Hepatocyte (in vitro differentiated cells): ENCODE measurements around the gene OR10K1.

Source experiments
- EZH2 ChIP-seq: fragments of 200-600 bp; sonication (generic); IDR thresholded peaks from 2 replicates; pipeline ENCODE4 v1.6.1; 2016; ENCODE audit warnings: antibody characterized with exemption, mild to moderate bottlenecking, borderline replicate concordance
- TF ChIP-seq, protein P1 (sequence below): fragments of 200-600 bp; sonication (generic); IDR thresholded peaks from 2 replicates; pipeline ENCODE4 v1.5.1; 2016; ENCODE audit warnings: antibody characterized with exemption, mild to moderate bottlenecking; ENCODE audit not compliant: poor library complexity

DNA sequence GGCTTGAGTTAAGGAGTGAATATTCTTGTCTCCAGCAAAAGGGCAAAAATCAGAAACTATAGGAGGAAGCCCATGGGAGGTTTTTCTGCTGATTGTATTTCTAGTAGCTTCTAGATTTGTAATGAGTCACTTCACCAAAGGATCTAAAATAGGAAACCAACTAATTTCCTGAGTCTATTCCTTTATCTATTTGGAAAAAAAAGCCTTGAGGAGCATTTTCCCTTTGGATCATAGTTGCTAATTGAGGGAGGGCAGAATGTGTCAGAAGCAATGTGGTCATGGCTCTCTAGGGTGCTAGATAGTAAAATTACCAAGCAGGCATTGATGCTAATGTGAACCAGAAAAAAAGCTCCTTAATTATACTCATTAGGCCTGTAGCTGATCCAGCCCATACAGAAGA, 10.3 kb downstream of the OR10K1 start, which contains the start of gene OR10R2:
- TF ChIP-seq, protein P1, sequence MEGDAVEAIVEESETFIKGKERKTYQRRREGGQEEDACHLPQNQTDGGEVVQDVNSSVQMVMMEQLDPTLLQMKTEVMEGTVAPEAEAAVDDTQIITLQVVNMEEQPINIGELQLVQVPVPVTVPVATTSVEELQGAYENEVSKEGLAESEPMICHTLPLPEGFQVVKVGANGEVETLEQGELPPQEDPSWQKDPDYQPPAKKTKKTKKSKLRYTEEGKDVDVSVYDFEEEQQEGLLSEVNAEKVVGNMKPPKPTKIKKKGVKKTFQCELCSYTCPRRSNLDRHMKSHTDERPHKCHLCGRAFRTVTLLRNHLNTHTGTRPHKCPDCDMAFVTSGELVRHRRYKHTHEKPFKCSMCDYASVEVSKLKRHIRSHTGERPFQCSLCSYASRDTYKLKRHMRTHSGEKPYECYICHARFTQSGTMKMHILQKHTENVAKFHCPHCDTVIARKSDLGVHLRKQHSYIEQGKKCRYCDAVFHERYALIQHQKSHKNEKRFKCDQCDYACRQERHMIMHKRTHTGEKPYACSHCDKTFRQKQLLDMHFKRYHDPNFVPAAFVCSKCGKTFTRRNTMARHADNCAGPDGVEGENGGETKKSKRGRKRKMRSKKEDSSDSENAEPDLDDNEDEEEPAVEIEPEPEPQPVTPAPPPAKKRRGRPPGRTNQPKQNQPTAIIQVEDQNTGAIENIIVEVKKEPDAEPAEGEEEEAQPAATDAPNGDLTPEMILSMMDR = no peak
- TF ChIP-seq EZH2 = no peak
